Measurements from ENCODE around the gene SYNM. TPM values are rescaled to one million over a fixed set of nuclear protein-coding genes. Genes with fewer than 3 reads are reported as not detected.

Gene SYNM
- polyA plus RNA-seq (2013, experiment 1 of 2), result 0.82 TPM
- 0.94 TPM for polyA plus RNA-seq (2013, experiment 2 of 2)

DNA sequence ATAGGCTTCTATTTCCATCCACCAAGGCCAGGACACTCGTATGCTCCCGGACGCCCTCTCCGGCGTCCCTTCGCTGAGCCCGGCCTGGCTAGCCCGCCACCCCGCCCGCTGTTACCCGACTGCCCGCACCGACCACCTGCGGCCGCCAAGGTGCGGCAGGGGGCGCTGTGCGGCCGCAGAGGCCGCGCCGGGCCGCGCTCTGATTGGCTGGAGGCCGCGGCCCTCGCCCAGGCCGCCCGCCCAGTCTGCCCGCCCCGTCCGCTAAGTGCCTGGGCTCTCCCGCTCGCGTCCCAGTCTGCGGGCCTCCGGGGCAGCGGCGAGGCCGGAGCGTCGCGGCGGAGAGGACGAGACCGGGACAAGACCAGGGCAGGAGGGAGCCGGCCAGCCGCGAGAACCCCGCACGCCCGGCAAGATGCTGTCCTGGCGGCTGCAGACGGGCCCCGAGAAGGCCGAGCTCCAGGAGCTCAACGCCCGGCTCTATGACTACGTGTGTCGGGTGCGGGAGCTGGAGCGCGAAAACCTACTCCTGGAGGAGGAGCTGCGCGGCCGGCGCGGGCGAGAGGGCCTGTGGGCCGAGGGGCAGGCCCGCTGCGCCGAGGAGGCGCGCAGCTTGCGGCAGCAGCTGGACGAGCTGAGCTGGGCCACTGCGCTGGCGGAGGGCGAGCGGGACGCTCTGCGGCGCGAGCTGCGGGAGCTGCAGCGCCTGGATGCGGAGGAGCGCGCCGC is at the start of gene SYNM:
SYNM (plus strand) TSS at position 293 of the 726 bp plus-strand sequence; CDS start at position 413, 120 bp downstream.
- Histone ChIP-seq H3K36me3 (replicated peaks in 1 of 2; ENCODE audit: control insufficient read depth in 2 of 2, insufficient read depth in 2 of 2, low read length in 2 of 2) (no peaks in the 10 kb centered on the region), H2BK12ac (ENCODE audit: low read length) (peak within 1 kb of the TSS; percentile 32), H4K91ac (ENCODE audit: low read depth, low read length, poor library complexity) (no peak within 1 kb of the TSS), H3K9me3 (replicated peaks in 1 of 2; ENCODE audit: control insufficient read depth in 2 of 2, insufficient read depth in 1 of 2, low read depth in 1 of 2, low read length in 2 of 2) (no peaks in the 10 kb centered on the region), H2BK15ac (ENCODE audit: low read length) (no peak within 1 kb of the TSS), H3K4me1 (ENCODE audit: control insufficient read depth in 2 of 2, insufficient read depth in 1 of 2, low read depth in 1 of 2, low read length in 2 of 2) (peaks cover 0 to 7% of the 10 kb centered on the region in 2 donors), H3K4me3 (ENCODE audit: low read length in 2 of 2) (peak within 1 kb of the TSS; percentile 54 to 84), H2AK5ac (ENCODE audit: low read depth, low read length) (peak within 1 kb of the TSS; percentile 78), H3K18ac (ENCODE audit: low read length) (peak within 1 kb of the TSS; percentile 94), H3K27me3 (ENCODE audit: control insufficient read depth in 3 of 3, insufficient read depth in 3 of 3, low read depth in 1 of 3, low read length in 3 of 3) (peaks cover 10 to 41% (median 15%) of the 10 kb centered on the region in 3 experiments), H3K9ac (ENCODE audit: low read depth, low read length, poor library complexity) (peak within 1 kb of the TSS; percentile 88), H4K8ac (ENCODE audit: low read depth, low read length) (peak within 1 kb of the TSS; percentile 56), H2BK5ac (ENCODE audit: low read length) (peak within 1 kb of the TSS; percentile 57), H3K23ac (ENCODE audit: low read depth, low read length, poor library complexity) (peak within 1 kb of the TSS; percentile 35), H3K4ac (ENCODE audit: low read length) (peak within 1 kb of the TSS; percentile 60), H2BK120ac (ENCODE audit: low read depth, low read length) (no peak within 1 kb of the TSS), H3K27ac (replicated peaks; ENCODE audit: low read length) (no peak within 1 kb of the TSS), H3K14ac (ENCODE audit: low read length) (peak within 1 kb of the TSS; percentile 91), H3K79me1 (ENCODE audit: low read depth, low read length) (no peaks in the 10 kb centered on the region), H3K4me2 (ENCODE audit: insufficient read depth, low read length, poor library complexity, severe bottlenecking) (peak within 1 kb of the TSS; percentile 85), H2AFZ (ENCODE audit: low read length) (peak within 1 kb of the TSS; percentile 99)
- peak; percentile 82 for DNase-seq (ENCODE audit: low spot score)
- WGBS, 2 donors (ENCODE audit: extremely low coverage in 2 of 2, insufficient read length in 2 of 2, insufficient replicate concordance in 1 of 2), result no CpG with 5 or more reads among the region's 91 CpGs

GRCh38 chr15:99055555-99056134 is 49.2 kb upstream of the SYNM start:
- H4K91ac ChIP-seq (ENCODE audit: low read depth, low read length, poor library complexity), result no peak overlapping the region
- DNase-seq (ENCODE audit: low spot score), result no peak
- H2AK5ac ChIP-seq (ENCODE audit: low read depth, low read length), result no peak overlapping the region
- no peak overlapping the region for H3K9ac ChIP-seq (ENCODE audit: low read depth, low read length, poor library complexity)
- H3K18ac ChIP-seq (ENCODE audit: low read length), result no peak overlapping the region
- no peak overlapping the region for H4K8ac ChIP-seq (ENCODE audit: low read depth, low read length)
- H3K4ac ChIP-seq (ENCODE audit: low read length), result no peak overlapping the region
- H3K27ac ChIP-seq (replicated peaks; ENCODE audit: low read length), result no peak overlapping the region
- H2BK12ac ChIP-seq (ENCODE audit: low read length), result no peak overlapping the region
- H2BK120ac ChIP-seq (ENCODE audit: low read depth, low read length), result no peak overlapping the region
- H3K4me1 ChIP-seq (ENCODE audit: control insufficient read depth in 2 of 2, insufficient read depth in 1 of 2, low read depth in 1 of 2, low read length in 2 of 2), result peaks cover 4 to 12% of the 10 kb centered on the region in 2 donors
- H3K36me3 ChIP-seq (replicated peaks in 1 of 2; ENCODE audit: control insufficient read depth in 2 of 2, insufficient read depth in 2 of 2, low read length in 2 of 2), result no peaks in the 10 kb centered on the region
- H2BK5ac ChIP-seq (ENCODE audit: low read length), result no peak overlapping the region
- no peaks in the 10 kb centered on the region for H3K27me3 ChIP-seq (ENCODE audit: control insufficient read depth in 3 of 3, insufficient read depth in 3 of 3, low read depth in 1 of 3, low read length in 3 of 3)
- H3K23ac ChIP-seq (ENCODE audit: low read depth, low read length, poor library complexity), result no peak overlapping the region
- no peaks in the 10 kb centered on the region for H3K79me1 ChIP-seq (ENCODE audit: low read depth, low read length)
- no peak overlapping the region for H3K14ac ChIP-seq (ENCODE audit: low read length)
- no CpG with 5 or more reads among the region's 6 CpGs for WGBS, 2 donors (ENCODE audit: extremely low coverage in 2 of 2, insufficient read length in 2 of 2, insufficient replicate concordance in 1 of 2)
- no peak overlapping the region for H3K4me3 ChIP-seq (ENCODE audit: low read length in 2 of 2)
- H3K4me2 ChIP-seq (ENCODE audit: insufficient read depth, low read length, poor library complexity, severe bottlenecking), result no peak overlapping the region
- H2BK15ac ChIP-seq (ENCODE audit: low read length), result no peak overlapping the region
- H2AFZ ChIP-seq (ENCODE audit: low read length), result no peak overlapping the region
- H3K9me3 ChIP-seq (replicated peaks in 1 of 2; ENCODE audit: control insufficient read depth in 2 of 2, insufficient read depth in 1 of 2, low read depth in 1 of 2, low read length in 2 of 2), result no peaks in the 10 kb centered on the region

GRCh38 chr15:99057020-99057419 is 47.9 kb upstream of the SYNM start:
- Histone ChIP-seq H4K91ac (ENCODE audit: low read depth, low read length, poor library complexity) (no peak overlapping the region), H3K18ac (ENCODE audit: low read length) (peak overlapping the region; percentile 62)

More at GRCh38 chr15:99057020-99057419, 47.9 kb upstream of the SYNM start:
- Histone ChIP-seq H2BK5ac (ENCODE audit: low read length) (no peak overlapping the region), H3K4me3 (ENCODE audit: low read length in 2 of 2) (no peak overlapping the region), H3K14ac (ENCODE audit: low read length) (no peak overlapping the region), H4K8ac (ENCODE audit: low read depth, low read length) (no peak overlapping the region), H3K36me3 (replicated peaks in 1 of 2; ENCODE audit: control insufficient read depth in 2 of 2, insufficient read depth in 2 of 2, low read length in 2 of 2) (no peaks in the 10 kb centered on the region), H2AK5ac (ENCODE audit: low read depth, low read length) (peak overlapping the region; percentile 15), H3K9ac (ENCODE audit: low read depth, low read length, poor library complexity) (no peak overlapping the region), H3K27ac (replicated peaks; ENCODE audit: low read length) (no peak overlapping the region), H2BK120ac (ENCODE audit: low read depth, low read length) (no peak overlapping the region), H3K79me1 (ENCODE audit: low read depth, low read length) (no peaks in the 10 kb centered on the region), H3K23ac (ENCODE audit: low read depth, low read length, poor library complexity) (no peak overlapping the region), H3K9me3 (replicated peaks in 1 of 2; ENCODE audit: control insufficient read depth in 2 of 2, insufficient read depth in 1 of 2, low read depth in 1 of 2, low read length in 2 of 2) (no peaks in the 10 kb centered on the region), H3K4me1 (ENCODE audit: control insufficient read depth in 2 of 2, insufficient read depth in 1 of 2, low read depth in 1 of 2, low read length in 2 of 2) (peaks cover 4 to 12% of the 10 kb centered on the region in 2 donors), H3K4me2 (ENCODE audit: insufficient read depth, low read length, poor library complexity, severe bottlenecking) (no peak overlapping the region), H2BK15ac (ENCODE audit: low read length) (peak overlapping the region; percentile 66), H2BK12ac (ENCODE audit: low read length) (no peak overlapping the region), H3K27me3 (ENCODE audit: control insufficient read depth in 3 of 3, insufficient read depth in 3 of 3, low read depth in 1 of 3, low read length in 3 of 3) (peaks cover 0 to 8% (median 0%) of the 10 kb centered on the region in 3 experiments), H3K4ac (ENCODE audit: low read length) (no peak overlapping the region), H2AFZ (ENCODE audit: low read length) (no peak overlapping the region)
- DNase-seq (ENCODE audit: low spot score), result no peak
- WGBS, 2 donors (ENCODE audit: extremely low coverage in 2 of 2, insufficient read length in 2 of 2, insufficient replicate concordance in 1 of 2), result no CpG with 5 or more reads among the region's 4 CpGs
